ENCODE results near the gene MDFIC2.

GRCh38 chr3:70312336-70312735 is at the start of gene MDFIC2:
- TF ChIP-seq POLR2A (IDR thresholded peaks at IDR 0.05) (no peak), CTCF (IDR thresholded peaks at IDR 0.05) (no peak)

All from vagina (tissue), 2 donors.